Activated CD4-positive, alpha-beta T cell treated with anti-CD3 and anti-CD28 coated beads, Interleukin-2, amount 50 U/mL, for 4 hours (primary cell): ENCODE results near the gene TRMU.
"Not testable (repeated sequence)": the region's sequence is repeated elsewhere in the genome, so short reads cannot be mapped to it uniquely, and the experiment has no call there.

Experiments used
- DNase-seq, 2 experiments: peaks; one replicate each; pipeline ENCODE4 v3.0.0-alpha.2; 2020

The TRMU gene

DNA sequence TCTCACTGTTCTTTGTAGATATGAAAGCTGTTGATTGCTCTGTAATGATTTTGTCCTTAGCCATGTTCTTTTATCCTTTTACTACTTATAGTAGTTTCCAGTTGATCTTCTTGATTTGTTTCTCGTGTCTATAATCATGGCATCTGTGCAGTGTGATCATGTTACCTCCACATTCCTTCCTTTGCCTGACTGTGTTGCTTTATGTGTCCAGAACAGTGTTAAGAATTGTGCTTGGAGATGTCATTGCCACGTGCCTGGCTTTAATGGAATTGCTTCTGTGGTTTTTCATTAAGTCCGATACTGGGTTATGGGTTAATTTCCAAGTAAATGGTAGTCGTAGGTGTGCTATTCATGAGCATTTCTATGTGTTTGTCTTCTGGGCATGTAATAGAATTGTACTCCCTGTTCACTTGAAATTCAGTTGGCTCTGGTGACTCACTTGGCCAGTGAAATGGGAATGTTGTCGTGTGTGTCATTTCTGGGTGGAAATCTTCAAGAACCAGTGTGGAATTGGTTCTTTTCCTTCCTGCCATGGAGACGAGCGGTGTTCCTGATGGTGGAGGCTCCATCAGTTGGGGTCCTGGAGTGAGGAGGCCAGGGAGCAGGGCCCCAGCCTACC lies 32.1 kb upstream of the TRMU start:
- DNase-seq, result no peak

DNA sequence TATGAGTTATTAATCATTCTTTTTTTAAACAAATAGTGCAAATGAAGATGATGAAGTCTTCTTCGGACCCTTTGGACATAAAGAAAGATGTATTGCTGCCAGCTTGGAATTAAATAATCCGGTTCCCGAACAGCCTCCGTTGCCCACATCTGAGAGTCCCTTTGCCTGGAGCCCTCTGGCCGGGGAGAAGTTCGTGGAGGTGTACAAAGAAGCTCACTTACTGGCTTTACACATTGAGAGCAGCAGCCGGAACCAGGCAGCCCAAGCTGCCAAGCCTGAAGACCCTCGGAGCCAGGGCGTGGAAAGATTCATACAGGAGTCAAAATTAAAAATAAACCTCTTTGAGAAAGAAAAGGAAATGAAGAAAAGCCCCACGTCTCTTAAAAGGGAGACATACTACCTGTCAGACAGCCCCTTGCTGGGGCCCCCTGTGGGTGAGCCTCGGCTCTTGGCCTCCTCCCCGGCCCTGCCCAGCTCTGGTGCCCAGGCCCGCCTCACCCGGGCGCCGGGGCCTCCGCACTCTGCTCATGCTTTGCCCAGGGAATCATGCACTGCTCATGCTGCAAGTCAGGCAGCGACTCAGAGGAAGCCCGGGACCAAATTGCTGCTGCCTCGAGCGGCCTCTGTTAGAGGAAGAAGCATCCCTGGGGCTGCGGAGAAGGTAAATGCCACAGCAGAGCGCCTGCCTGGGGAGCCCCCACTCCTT lies 27.1 kb upstream of the TRMU start:
- no peak for DNase-seq

DNA sequence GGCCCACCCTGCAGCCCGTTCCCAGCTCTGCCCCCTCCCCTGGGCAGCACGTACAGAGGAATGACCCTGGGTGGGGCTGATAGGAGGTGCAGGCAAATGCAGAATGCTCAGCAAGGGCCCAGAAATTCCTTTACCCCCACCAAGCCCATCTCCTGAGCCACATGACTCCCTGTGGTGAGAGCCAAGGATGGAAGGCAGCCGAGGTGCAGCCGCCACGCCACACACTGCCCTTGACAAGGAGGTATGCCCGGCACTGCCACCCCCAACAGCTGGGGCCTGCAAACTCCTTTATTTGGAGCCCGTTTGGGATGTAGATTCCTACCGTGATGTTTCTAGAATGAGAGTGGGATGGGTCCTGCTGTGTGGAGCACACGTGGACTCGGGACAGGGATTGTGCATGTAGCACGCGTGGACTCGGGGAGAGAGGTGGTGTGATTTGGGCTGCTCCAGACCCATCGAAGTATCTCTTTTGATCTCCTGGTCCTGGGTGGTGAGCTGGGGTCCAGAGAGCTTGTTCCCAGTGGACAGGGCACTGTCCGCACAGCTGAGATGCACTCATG lies 25.9 kb upstream of the TRMU start:
- no peak for DNase-seq

DNA sequence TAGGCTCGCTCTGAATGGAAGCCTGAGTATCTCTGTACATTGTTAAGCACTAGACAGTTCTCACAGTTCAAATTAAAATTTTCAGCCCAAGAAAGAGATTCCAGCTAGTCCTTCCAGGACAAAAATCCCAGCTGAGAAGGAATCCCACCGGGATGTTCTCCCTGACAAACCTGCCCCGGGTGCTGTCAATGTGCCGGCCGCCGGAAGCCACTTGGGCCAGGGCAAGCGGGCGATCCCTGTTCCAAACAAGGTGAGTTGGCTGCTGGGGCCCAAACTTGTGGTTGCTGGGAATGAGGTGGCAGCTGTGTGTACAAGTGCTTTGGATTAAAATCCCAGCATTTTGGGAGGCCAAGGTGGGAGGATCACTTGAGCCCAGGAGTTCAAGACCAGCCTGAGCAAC lies 23.5 kb upstream of the TRMU start:
- DNase-seq, result no peak

DNA sequence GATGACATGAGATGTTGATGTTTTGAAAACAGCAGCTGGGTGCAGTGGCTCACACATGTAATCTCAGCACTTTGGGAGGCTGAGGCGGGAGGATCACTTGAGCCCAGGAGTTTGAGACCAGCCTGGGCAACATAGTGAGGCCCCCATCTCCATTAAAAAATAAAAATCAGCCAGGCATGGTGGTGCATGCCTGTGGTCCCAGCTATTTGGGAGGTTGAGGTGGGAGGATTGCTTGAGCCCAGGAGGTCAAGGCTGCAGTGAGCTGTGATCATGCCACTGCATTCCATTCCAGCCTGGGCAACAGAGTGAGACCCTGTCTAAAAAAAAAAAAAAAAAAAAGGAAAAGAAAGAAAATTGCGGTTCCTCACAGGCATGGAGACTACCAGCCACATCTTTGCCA lies 22.7 kb upstream of the TRMU start:
- not testable (repeated sequence) for DNase-seq

DNA sequence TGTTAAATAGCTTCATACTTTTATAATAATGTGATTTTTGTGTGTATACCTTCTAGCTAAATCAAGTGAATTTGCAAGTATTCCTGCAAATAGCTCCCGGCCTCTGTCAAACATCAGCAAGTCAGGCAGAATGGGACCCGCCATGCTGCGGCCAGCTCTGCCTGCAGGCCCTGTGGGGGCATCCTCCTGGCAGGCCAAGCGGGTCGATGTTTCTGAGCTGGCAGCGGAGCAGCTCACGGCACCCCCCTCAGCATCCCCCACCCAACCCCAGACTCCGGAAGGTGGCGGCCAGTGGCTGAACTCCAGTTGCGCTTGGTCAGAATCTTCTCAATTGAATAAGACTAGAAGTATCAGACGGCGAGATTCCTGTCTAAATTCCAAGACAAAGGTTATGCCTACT lies 19.5 kb upstream of the TRMU start:
- DNase-seq, result no peak

DNA sequence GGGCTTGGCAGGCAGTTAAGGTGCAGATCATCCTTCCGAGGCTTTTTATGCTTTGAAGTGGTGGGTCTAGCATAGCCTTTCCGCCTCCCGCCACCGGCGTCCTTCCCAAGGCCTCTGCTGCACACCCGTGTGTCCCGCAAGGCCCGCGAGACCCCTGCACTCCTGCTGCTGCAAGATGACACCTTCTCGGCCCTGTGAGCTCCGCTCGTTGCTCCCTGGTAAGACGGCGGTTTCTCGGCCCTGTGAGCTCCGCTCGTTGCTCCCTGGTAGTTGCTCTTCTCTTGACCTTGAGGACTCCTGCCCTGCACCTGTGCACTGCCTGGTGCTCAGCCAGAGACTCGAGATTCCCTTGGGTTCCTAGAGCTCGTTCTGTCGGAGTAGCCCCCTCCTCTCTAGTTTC lies 17.9 kb upstream of the TRMU start:
- no peak for DNase-seq

DNA sequence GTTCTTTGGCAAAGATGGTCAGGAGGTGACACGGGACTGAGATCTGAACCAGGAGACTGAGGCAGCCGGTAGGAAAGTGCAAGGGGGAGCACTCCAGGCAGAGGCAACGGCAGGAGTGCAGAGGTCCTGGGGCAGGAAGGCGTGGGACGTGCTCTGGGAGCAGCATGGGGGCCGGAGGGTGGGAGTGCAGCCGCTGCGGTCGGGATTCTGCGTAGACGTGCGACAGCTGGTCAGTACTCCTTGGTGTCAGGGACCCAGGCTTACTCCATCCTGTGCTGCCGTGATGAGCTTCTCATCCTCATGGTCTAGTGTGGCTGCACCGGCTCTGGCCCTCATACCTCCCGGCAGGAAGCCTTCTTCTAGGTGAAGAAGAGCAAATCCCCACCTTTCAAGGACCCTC lies 16.9 kb upstream of the TRMU start:
- DNase-seq, result no peak

DNA sequence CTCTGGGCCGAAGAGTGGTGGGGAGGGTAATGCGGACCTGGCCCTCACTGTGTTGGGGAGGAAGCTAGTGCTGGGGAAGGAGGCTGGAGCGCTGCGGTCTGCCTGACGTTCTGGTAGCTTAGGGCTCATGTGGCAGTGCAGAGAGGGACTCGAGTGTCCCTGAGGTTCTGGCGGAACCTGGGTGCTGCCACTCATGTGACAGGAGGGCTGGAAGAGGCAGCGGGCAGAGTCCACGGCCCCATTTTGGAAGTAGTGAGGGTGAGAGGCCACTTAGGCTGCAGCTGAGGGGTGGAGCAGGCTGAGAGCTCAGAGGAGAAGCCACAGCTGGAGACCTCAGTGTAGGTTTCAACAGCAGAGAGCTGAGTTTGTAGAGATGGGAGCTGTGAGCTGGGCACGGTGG lies 16.2 kb upstream of the TRMU start:
- no peak for DNase-seq

DNA sequence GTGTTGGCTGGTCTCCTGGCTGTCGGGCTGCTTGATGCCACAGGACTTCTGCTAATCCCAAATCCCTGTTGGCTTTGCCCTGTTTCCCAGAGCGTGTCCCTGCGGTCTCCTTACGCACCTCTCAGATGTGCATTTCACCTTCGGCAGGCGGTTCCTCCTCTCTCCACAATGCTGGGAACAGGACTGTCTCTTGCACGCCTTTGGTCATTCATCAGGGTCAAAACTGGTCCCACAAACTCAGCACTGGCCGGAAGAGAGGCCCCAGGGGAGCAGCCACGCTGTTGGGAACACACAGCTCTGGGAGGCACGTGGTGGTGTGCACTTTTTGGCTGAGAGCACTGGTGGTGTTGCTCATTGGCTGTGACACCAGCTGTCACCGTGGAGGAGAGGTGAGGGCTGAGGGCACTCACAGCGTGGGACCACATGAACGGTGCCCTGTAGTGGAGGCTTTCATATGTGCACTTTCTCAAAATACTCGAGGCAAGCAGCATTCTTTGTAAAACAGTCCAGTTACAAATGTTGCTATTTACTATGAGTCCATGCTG lies 15.3 kb upstream of the TRMU start:
- no peak for DNase-seq

DNA sequence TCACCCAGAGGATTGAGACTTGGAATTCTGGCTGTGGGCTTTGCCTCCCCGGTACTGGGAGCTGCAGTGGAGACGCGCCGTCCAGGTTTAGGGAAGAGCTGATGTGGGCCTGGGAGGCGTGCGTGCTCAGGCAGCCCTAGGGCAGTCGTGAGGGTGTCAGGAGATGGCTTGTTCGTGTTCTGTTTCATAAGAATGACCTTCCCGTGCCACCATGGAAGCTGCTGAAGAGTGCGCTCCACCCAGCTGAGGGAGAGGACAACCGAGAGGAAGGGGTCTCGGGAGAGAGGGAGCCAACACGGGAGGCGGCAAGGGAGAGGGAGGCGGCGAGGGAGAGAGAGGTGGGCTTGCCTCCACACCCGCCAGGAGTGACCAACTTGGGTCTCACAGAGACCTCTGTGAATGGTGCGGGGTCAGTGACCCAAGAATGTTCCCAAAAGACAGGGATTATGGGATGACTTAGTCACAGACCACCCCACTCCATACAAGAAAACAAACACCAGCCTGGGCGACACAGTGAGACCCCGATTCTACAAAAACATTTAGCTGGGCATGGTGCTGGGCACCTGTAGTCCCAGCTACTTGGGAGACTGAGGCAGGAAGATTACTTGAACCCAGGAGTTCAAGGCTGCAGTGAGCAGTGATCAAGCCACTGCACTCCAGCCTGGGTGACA lies 14.7 kb upstream of the TRMU start:
- no peak for DNase-seq

DNA sequence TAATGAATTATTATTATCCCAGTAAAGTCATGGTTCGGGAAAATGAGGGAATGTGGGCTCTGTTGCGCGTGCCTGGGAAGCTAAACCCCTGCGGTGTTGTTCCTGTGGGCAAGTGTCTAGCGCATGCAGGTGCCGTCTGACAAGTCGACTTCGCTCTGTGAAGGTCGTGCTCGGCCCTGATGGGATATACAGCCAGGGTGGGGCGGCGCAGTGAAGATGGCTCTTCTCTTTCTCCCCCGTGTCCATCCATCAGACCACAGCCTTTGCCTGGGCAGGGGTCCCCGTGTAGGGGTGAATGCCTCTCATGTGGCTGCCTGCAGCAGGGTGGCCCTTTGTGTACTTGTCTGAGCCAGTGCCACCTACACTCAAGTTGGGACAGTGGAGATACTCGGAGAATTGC lies 12.8 kb upstream of the TRMU start:
- no peak for DNase-seq

DNA sequence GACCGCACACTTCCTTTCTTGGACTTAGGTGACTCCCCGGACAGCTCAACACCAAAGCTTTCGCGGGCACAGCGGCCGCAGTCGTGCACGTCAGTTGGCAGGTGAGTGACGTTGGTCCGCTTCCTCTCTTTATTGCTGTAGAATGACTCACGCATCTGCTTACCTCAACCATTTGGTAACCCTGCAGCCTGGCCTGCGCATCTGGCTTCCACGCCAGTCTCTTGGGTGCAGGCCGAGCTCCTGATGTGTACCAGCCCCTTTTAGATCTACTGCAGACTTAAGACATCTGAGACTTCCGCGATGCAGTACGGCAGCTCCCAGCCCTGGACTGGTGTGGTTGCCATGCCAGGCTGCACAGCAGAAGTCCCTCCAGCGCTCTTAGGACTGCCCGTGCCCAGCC lies 12.4 kb upstream of the TRMU start:
- DNase-seq, result no peak

DNA sequence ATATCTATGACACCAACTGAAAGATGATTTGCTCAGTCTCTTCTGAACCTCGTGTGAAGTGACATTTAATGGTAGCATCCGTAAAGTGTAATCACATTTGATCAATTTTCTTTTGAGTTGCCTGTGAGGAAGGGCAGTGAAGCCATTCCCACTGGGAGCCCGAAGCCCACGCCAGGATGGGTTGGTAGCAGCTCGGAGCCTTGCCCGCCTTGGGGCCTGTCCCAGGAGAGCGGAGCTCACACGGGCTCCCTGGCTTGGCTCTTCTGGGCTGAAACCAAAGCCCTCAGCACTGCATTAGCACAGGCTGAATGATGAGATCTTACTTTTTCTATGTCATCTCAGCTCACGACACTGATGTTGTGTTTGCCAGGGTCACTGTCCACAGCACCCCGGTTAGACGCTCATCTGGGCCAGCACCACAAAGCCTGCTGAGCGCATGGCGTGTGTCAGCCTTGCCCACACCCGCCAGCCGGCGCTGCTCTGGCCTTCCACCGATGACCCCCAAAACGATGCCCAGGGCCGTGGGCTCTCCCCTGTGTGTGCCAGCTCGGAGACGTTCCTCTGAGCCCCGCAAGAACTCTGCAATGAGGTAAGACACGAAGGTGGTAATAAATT lies 9.3 kb upstream of the TRMU start:
- DNase-seq, result no peak

DNA sequence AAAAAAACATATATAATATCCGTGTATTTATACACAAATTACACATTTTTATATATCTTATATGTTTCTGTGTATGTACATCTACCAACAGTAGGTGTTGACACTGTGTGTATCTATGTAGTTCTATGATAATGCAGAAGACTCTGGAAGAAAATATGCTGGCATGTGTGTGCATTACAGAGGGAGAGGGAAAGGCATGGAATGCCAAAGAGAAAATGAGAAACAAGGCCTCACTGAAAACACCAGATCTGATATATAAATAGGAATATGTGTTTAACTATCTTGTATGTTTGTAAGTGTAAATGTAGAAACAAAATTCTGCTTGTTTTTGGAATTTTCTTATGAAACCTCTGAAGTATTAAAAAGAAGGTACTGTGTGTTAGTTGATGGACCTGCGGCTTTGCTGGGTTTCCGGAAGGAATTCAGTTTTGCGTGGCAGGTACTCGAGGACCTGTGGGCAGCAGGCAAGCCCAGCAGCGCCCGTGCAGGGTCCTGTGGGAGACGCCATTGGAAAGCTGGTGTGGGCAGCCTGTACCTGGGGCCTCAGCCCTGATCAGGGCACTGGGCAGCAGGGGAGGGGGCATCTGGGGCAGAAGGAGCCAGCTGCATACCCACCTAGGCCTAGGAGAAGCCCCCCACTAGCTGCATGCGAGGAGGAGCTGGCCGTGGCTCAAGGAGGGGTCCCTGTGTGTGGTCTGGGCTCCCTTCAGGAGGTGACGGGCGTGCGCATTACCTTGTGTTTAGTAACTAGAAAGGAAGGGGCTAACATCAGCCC lies 7.6 kb upstream of the TRMU start:
- DNase-seq, result no peak

DNA sequence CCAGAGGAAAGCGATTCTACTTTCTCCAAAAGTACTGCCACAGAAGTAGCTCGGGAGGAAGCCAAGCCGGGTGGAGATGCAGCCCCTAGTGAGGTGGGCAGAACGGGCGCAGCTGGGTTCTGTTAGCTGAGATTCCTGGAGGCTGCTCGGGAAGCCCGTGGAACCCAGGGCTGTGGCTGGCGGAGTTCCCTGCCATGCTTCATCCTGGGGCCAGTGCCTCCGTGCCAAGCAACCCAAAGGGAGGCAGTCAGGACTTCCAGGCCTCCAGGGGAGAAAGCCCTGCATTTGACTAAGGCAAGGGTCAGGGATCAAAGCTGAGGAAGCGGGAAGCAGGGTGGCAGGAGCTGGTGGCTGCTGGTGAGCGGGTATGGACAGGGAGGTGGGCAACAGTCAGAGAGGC lies 6.7 kb upstream of the TRMU start:
- no peak for DNase-seq

DNA sequence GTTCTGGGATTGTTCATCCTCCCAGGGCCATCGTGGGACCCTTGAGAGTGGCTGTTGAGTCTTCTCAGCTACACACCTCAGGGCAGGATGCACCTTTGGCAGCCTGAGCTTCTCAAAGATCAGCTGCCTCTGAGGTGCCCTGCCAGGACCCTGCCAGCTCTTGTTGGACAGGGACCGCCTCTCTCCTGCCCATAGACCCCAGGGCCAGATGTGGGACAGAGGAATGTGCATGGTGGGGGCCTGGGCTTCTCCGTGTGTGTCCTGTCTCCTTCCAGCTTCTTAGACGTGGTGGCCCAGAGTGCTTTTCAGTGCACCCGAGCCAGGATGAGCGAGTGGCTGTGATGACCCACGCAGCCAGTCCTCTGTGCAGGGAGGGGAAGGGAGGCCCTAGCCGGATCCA lies 5.9 kb upstream of the TRMU start:
- no peak for DNase-seq

DNA sequence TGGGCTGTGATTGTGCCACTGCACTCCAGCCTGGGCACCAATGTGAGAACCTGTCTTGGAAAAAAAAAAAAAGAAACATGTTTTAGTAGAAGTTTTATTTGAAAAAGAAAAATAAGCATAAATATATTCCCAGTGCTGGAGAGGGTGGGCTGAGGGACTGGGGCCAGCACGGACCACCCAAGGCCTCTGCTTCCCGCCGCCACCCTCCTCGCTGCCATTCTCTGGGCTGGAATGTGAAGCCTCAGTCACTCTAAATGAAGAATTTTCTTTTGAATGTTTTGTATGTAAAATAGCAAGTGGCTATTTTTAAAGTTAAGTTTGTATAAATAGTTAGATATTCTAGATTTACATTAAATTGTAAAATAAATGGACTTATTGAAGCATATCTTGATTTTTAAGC lies 5.1 kb upstream of the TRMU start:
- no peak for DNase-seq

DNA sequence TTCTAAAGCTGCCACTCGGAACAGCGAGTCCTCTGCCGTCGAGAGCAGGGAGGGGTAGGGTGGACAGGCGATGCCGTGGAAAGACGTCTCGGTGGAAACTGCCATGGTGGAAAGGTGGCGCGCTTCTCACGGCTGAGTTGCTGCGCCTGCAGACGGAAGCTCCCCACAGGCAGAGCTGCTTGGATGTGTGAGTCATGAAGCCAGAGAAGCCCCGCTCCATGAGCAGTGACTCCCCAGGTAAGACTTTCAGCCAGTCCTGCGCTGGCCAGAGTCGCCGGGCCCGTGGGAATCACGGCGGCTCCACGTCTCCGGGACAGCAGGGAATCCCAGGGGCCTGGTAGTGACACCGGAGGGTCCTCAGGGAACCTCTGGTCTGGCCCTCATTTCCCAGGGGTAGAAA lies 4.0 kb upstream of the TRMU start:
- DNase-seq, result no peak

DNA sequence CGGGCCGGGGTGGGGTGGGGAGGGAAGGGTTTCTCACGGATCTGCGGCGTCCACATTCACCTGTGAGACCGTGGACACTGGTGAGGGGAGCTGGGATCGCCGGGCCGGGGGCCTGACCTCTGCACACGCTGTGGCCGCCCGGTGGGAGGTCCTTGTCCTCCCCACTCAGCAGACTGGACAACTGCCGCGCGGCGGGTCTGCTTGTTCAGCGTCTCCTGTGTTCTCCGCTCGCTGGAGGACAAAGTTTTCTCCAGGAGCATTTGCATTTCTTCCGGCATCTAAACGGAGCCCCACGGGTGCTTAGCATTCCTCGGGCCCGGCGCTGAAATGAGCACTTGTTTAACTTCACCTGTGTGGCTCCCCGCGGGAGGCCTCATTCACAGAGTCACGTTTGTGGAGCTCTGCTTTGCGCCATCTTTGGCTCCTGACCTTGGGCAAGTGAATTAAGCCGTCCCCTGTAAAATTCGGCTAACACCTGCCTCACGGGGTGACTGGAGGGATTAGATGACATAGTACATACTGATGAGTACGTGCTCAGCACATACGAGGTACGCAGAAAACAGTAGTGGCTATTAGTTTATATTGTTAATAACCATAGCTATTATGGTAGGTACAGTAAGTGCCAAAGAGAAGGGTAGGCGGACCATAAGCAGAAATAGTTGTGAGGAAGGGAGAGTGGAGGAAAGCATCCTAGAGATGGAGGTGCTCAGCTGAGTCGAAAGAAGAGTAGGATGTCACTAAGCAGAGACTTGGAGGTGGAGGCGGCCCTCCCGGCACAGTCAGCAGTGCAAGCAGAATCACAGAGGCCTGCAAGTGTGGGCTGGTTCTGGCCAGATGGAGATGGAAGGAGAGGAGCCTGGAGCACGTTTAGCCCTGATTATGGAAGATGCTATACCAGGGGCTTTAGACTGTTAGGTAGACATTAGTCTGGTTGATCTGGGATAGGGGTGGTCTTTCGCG lies 885 bp downstream of the TRMU start:
- no peak for DNase-seq

DNA sequence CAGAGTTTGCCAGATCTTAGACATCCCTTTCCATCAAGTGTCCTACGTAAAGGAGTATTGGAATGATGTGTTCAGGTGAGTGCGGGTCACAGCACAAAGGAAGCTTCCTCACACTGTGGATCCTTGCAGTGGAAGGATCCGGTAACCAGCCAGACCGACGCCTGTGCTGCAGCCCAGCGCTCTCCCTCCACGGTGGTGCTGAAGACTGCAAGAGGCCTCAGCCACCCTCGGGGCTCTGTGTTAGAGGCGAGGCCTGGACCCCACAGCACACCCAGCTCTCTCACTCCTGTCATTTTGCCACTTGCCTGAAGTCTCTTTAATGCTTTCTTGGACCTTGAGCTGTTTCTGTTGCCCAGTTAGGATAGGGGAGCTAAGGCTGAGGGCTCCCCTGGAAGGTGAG lies 2.4 kb downstream of the TRMU start:
- no peak for DNase-seq

DNA sequence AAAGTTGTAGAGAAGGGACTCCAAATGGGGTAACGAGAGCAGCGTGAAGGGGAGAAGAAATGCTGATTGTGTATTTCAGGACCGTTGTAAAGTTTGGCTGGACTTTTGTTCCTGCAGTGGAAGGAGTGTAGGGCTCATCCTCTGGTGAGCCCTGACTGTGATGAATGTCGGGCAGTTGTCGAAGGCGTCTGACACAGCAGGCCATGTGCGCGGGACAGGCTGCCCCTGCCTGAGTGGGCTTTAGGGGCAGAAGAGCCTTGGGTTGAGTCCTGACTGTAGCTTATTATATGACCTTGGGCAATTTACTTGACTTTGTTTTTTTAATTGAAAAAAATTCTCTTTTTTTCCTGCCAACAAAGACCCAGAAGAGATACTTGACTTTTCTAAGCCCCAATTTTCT lies 3.1 kb downstream of the TRMU start:
- DNase-seq, result no peak
